ENCODE data around the gene PCSK4. TPM values are rescaled to one million over a fixed set of nuclear protein-coding genes. Genes with fewer than 3 reads are reported as not detected.

PCSK4 gene
- polyA plus RNA-seq, 1 experiment: 1.3 TPM

GRCh38 chr19:1467215-1467489, 23.0 kb downstream of the PCSK4 start:
- POLR2A ChIA-PET: no interaction called here
- Histone ChIP-seq H3K36me3 (ENCODE audit: control insufficient read depth, insufficient read depth, low read length) (no peaks in the 10 kb centered on the region), H3K4me3 (ENCODE audit: low read depth, low read length) (no peak overlapping the region), H3K27me3 (ENCODE audit: control insufficient read depth, insufficient read depth, low read length) (peaks cover 23% of the 10 kb centered on the region)
- no peak for DNase-seq (ENCODE audit: low read depth)
- CTCF ChIA-PET: interaction anchor here (0.9 to 4.3 kb wide), 5 partner anchors 9 to 36 kb away, joined by 3 to 21 read pairs (median 5); no protein-coding TSS in a partner anchor
- no peak for TF ChIP-seq CTCF (IDR thresholded peaks at IDR 0.05; ENCODE audit: insufficient read depth, low read depth, low read length)

GRCh38 chr19:1466461-1467214, 23.5 kb downstream of the PCSK4 start:
- TF ChIP-seq CTCF (IDR thresholded peaks at IDR 0.05; ENCODE audit: insufficient read depth, low read depth, low read length): no peak
- no peak overlapping the region for H3K4me3 ChIP-seq (ENCODE audit: low read depth, low read length)
- H3K27me3 ChIP-seq (ENCODE audit: control insufficient read depth, insufficient read depth, low read length): peaks cover 19% of the 10 kb centered on the region
- ChIA-PET POLR2A (no interaction called here), CTCF (interaction anchor here (0.7 to 4.3 kb wide), 7 partner anchors 8 to 79 kb away, joined by 3 to 21 read pairs (median 5); no protein-coding TSS in a partner anchor)
- no peak for DNase-seq (ENCODE audit: low read depth)
- no peaks in the 10 kb centered on the region for H3K36me3 ChIP-seq (ENCODE audit: control insufficient read depth, insufficient read depth, low read length)

- no peak for TF ChIP-seq CTCF (IDR thresholded peaks at IDR 0.05; ENCODE audit: insufficient read depth, low read depth, low read length)
- H3K36me3 ChIP-seq (ENCODE audit: control insufficient read depth, insufficient read depth, low read length): no peaks in the 10 kb centered on the region
- no peak for DNase-seq (ENCODE audit: low read depth)
- ChIA-PET POLR2A (no interaction called here), CTCF (interaction anchor here (0.7 to 4.3 kb wide), 7 partner anchors 9 to 78 kb away, joined by 3 to 21 read pairs (median 5); no protein-coding TSS in a partner anchor)
- no peak overlapping the region for H3K4me3 ChIP-seq (ENCODE audit: low read depth, low read length)
- peaks cover 14% of the 10 kb centered on the region for H3K27me3 ChIP-seq (ENCODE audit: control insufficient read depth, insufficient read depth, low read length)
Measured at GRCh38 chr19:1466018-1466460, 24.1 kb downstream of the PCSK4 start.

GRCh38 chr19:1465191-1466016, 24.7 kb downstream of the PCSK4 start:
- no peak for DNase-seq (ENCODE audit: low read depth)
- ChIA-PET POLR2A (no interaction called here), CTCF (interaction anchor here (0.8 to 4.3 kb wide), 4 partner anchors 9 to 54 kb away, joined by 3 to 21 read pairs (median 6); no protein-coding TSS in a partner anchor)
- peak; percentile 66 for TF ChIP-seq CTCF (IDR thresholded peaks at IDR 0.05; ENCODE audit: insufficient read depth, low read depth, low read length)
- peaks cover 11% of the 10 kb centered on the region for H3K27me3 ChIP-seq (ENCODE audit: control insufficient read depth, insufficient read depth, low read length)
- no peak overlapping the region for H3K4me3 ChIP-seq (ENCODE audit: low read depth, low read length)
- peaks cover 3% of the 10 kb centered on the region; the same call in 1 of the 2 replicates for H3K36me3 ChIP-seq (ENCODE audit: control insufficient read depth, insufficient read depth, low read length)

GRCh38 chr19:1461862-1462261, 28.3 kb downstream of the PCSK4 start:
- Histone ChIP-seq H3K4me3 (ENCODE audit: low read depth, low read length) (no peak overlapping the region), H3K27me3 (ENCODE audit: control insufficient read depth, insufficient read depth, low read length) (peaks cover 10% of the 10 kb centered on the region), H3K36me3 (ENCODE audit: control insufficient read depth, insufficient read depth, low read length) (peaks cover 6% of the 10 kb centered on the region; the same call in 1 of the 2 replicates)
- DNase-seq (ENCODE audit: low read depth): no peak
- TF ChIP-seq CTCF (IDR thresholded peaks at IDR 0.05; ENCODE audit: insufficient read depth, low read depth, low read length): no peak
- ChIA-PET POLR2A (no interaction called here), CTCF (no interaction called here)

Data from BJ (cell line).